Neuron (in vitro differentiated cells): Measurements from ENCODE around the gene SIRT7.

ENCODE experiments used
- H2AFZ ChIP-seq: one replicate; pipeline ENCODE4 v1.6.1; 2013; ENCODE audit warnings: low read depth, mild to moderate bottlenecking, inconsistent platforms, low read length, moderate library complexity
- H3K27me3 ChIP-seq: one replicate; pipeline ENCODE4 v1.6.1; 2013; ENCODE audit warnings: low read length; ENCODE audit not compliant: insufficient read depth
- H3K36me3 ChIP-seq: one replicate; pipeline ENCODE4 v1.6.1; 2013; ENCODE audit warnings: low read length; ENCODE audit not compliant: insufficient read depth
- H3K4me1 ChIP-seq: one replicate; pipeline ENCODE4 v1.6.1; 2013; ENCODE audit warnings: low read length; ENCODE audit not compliant: insufficient read depth
- H3K4me3 ChIP-seq: 2 replicates; pipeline ENCODE4 v1.5.1; 2013; ENCODE audit warnings: mild to moderate bottlenecking, low read length, moderate library complexity
- H3K9me3 ChIP-seq: one replicate; pipeline ENCODE4 v1.6.1; 2013; ENCODE audit warnings: low read length

The SIRT7 gene

DNA sequence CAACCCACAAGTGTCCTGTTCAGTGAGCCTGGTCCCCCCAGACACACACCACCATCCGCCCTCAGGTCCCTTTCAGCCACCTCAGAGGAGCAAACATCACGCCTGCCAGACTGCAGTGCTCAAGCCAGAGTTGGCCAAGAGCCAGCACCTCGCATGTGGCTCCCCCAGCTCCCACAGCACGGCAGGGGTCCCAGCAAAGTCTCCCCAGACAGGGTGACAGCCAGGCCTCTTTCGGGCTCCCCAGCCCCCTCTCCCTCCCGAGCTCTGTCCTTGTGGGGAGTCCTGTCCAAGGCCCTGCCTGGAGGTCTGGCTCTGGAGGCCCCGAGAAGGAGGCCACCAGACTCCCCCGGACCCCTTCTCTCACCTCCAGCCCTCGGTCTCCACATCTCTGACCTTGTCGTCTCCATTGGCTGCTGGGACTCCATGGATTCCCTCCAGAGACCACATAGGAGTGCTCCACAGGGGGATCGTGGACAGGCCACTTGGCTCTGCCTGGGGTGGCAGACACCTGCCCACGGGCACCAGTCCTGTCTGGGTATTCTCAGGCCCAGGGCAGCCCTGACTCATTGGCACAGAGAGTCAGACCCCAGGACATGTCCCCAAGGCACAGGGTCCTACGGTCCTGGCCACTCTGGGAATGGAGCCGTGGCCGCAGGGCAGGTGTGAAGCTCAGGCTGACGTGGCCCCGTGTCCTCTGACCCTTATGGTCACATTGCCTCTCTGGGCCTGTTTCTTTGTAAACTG lies 30.8 kb upstream of the SIRT7 start:
- no peak overlapping the region for H3K4me3 ChIP-seq
- no peaks in the 10 kb centered on the region for H3K27me3 ChIP-seq
- no peaks in the 10 kb centered on the region for H3K36me3 ChIP-seq
- H3K9me3 ChIP-seq: no peaks in the 10 kb centered on the region
- no peak overlapping the region for H2AFZ ChIP-seq
- H3K4me1 ChIP-seq: no peaks in the 10 kb centered on the region

DNA sequence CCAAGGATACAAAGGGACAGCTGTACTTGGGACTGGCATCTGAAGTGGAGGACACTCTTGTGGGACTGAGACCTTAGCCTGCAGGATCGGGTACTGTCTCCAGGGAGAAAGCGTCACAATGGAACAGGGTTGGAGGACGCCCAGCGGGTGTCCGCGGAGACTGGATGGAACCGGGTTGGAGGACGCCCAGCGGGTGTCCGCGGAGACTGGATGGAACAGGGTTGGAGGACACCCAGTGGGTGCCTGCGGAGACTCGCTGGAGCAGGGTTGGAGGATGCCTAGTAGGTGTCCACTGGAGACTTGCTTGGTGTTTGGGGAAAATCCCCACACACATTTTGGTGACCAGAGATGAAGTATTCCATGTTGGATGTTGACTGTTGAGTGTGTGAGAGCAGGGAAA lies 29.2 kb upstream of the SIRT7 start, which contains the start of gene MYADML2:
Gene MYADML2, minus strand, starts transcription at position 45 of the 400 bp plus-strand sequence. CDS start 5,492 bp downstream, outside the sequence.
- Histone ChIP-seq H3K9me3 (no peaks in the 10 kb centered on the region), H3K4me1 (peaks cover 1% of the 10 kb centered on the region)

DNA sequence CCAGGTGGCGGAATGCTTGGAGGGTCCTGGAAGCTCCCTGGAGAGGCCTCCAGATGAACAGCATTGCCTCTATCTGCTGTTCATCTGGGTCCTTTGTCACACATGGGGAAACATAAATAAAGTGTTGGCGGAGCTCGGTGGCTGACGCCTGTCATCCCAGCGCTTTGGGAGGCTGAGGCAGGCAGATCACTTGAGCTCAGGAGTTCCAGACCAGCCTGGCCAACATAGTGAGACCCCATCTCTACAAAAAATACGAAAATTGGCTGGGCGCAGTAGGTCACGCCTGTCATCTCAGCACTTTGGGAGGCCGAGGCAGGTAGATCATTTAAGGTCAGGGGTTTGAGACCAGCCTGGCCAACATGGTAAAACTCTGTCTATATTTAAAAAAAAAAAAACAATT lies 26.9 kb upstream of the SIRT7 start:
- Histone ChIP-seq H3K9me3 (no peaks in the 10 kb centered on the region), H2AFZ (no peak overlapping the region), H3K36me3 (no peaks in the 10 kb centered on the region), H3K27me3 (no peaks in the 10 kb centered on the region), H3K4me3 (no peak overlapping the region), H3K4me1 (peaks cover 12% of the 10 kb centered on the region)

More for the DNA sequence above, 29.2 kb upstream of the SIRT7 start, which contains the start of gene MYADML2:
- H2AFZ ChIP-seq: no peak within 1 kb of the TSS
- H3K4me3 ChIP-seq: no peak within 1 kb of the TSS
- no peaks in the 10 kb centered on the region for H3K27me3 ChIP-seq
- no peaks in the 10 kb centered on the region for H3K36me3 ChIP-seq

DNA sequence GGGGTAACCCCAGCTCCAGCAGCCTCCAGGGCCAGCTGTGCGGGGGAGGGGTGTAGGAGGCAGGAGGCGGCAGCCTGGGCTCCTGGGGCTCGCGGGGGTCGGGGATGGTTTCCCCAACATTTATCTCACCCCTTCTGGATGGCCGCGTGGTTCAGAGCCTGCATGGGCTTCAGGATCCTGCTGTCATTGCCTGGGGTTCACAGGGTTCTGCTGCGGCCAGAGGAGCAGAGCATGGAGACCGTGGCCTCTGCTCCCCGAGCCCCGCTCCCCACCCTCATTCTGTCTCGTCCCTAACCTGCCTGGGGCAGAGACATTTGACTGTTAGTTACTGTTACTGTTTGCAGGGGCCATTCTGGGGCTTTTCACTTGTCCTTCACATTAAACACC lies 24.2 kb upstream of the SIRT7 start:
- H3K4me3 ChIP-seq: no peak overlapping the region
- no peaks in the 10 kb centered on the region for H3K9me3 ChIP-seq
- H3K36me3 ChIP-seq: no peaks in the 10 kb centered on the region
- H3K4me1 ChIP-seq: peaks cover 14% of the 10 kb centered on the region
- H2AFZ ChIP-seq: no peak overlapping the region
- no peaks in the 10 kb centered on the region for H3K27me3 ChIP-seq

DNA sequence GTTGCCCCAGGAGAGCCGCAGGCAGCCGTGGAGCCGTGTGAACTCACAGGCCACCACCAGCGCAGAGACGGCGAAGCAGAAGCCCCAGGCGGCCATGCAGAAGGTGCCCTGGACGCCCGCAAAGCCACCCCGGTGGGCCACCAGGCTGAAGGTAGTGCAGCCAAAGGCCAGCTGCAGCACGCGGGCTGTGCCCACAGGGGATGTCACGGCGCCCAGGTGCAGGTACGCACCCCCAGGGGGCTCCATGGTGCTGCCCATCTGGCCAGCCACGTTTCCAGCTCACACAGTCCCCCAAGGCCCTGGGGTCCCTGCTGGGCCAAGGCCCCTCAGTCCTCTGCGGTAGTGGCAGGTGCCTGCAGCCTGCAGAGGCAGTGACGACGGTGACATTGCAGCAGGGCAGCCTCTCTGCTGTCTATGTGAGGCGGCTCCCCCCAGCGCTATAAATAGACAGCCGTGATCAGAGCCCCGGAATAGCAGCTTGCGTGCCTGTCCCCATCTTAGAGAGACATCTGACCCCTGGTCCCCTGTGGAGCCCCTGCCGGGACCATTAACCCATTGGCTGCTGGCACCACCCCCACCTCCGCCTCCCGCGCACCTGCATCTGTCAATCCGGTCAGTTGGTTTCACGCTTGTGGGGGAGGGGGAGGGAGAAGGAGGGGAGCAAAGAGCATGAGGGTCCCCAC lies 23.6 kb upstream of the SIRT7 start:
- Histone ChIP-seq H3K4me3 (no peak overlapping the region), H3K27me3 (no peaks in the 10 kb centered on the region), H3K4me1 (peaks cover 17% of the 10 kb centered on the region), H2AFZ (no peak overlapping the region), H3K36me3 (no peaks in the 10 kb centered on the region), H3K9me3 (no peaks in the 10 kb centered on the region)

DNA sequence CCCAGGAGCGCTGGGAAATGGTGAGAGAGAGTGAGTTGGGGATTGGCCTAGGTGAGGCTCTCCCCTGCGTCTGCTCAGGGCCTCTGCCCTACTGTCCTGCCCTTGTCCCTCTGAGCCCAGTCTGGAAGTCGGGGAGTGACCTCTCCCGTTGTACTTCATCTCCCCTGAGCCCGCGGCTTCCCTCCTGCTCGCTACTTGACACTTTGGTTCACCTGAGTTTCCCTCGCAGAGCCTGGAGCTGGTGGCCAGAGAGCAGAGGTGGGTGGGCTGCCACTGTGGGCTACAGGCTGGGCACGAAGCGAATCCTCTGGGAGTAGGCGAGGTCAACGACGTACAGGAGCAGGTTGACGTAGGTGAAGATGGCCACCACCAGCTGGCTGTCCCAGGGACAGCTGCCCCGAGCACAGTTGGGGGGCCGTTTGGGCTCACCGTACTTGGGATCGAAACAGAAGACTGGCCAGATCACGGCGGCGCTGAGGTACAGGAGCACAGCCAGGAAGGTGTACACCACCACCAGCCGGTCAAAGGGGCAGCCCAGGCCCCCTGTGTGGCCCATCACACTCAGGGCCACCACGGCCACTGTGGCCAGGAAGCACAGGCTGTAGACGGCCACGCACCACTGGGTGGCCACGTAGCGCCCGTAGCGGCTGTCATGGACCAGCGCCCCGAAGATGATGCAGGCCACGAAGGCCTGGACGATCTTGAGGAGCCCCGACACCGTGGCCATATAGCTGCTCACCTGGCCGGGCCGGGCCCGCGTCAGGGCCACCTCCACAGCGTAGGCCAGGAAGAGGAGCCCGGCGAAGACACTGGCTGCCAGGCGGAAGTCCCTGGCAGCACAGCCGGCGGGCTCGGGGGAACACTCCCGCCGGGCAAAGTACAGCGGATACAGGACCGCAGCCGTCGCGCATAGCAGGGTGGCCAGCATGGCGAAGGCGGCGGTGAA lies 22.8 kb upstream of the SIRT7 start:
- Histone ChIP-seq H2AFZ (no peak overlapping the region), H3K4me1 (peaks cover 20% of the 10 kb centered on the region), H3K9me3 (no peaks in the 10 kb centered on the region), H3K36me3 (no peaks in the 10 kb centered on the region), H3K4me3 (no peak overlapping the region), H3K27me3 (no peaks in the 10 kb centered on the region)

DNA sequence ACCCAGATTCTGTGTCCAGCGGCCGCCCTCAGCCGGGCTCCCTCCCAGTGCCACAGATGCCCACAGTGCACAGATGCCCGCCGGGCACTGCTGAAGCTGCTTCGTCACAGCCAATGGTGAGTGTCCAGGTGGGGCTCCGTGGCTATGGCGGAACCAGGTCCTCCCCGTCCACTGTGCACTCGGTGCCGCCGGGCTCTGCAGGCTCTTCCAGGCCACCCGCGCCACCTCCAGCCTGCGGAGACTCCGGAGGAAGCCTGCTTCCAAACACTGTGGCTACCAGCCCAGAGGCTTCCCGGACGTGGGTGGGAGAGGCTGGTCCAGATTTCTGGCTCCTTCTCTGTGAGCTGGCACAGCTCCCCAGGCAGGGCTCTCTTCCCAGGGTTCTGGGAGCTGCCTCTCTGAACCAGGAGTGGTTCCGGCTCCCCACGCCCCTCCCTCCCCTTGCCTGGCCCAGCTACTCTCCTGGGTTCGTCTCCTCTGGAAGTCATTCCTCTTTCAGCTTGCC lies 22.0 kb upstream of the SIRT7 start:
- Histone ChIP-seq H3K4me3 (no peak overlapping the region), H3K9me3 (no peaks in the 10 kb centered on the region), H3K36me3 (no peaks in the 10 kb centered on the region), H2AFZ (no peak overlapping the region), H3K27me3 (no peaks in the 10 kb centered on the region), H3K4me1 (peaks cover 20% of the 10 kb centered on the region)

DNA sequence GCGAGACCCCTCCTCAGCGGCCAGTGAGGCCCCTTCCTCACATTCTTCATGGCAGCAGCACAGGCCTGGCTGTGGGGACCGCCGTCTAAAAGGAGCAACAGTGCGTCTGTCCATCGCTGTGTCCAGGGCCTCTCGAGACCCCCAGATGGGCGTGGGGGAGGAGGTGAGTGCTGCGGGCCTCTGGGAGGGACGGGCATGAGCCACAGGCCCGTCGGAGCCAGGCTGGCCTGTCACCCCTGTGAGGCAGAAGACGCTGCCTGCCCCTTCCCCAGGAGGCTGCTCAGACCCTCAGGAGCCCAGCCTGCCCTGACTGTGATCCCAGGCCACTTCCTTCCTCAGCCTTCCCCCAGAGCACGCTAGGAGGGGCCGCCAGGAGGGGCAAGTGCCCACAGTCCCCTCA lies 21.2 kb upstream of the SIRT7 start:
- Histone ChIP-seq H3K27me3 (no peaks in the 10 kb centered on the region), H3K36me3 (no peaks in the 10 kb centered on the region), H3K9me3 (no peaks in the 10 kb centered on the region), H3K4me3 (no peak overlapping the region), H3K4me1 (peaks cover 20% of the 10 kb centered on the region), H2AFZ (no peak overlapping the region)

DNA sequence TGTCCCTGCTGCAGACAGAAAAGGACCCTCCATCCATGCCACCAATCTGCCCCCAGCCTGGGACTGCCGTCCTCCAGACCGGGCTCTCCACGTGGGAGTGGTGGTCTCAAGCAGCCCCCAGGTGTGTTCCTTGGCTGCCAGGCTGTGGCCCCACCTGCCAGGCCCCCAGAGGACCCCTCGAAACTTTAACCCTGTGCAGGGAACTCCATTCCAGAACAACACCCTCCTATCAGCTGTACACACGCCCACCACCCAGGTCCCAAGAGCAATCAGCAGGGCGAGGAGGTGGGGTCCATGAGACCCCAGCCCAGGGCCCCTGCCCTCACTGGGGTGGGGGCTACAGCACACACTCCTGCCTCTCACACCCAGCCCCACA lies 17.7 kb upstream of the SIRT7 start:
- Histone ChIP-seq H3K27me3 (no peaks in the 10 kb centered on the region), H3K36me3 (peaks cover 3% of the 10 kb centered on the region), H3K4me3 (no peak overlapping the region), H2AFZ (no peak overlapping the region), H3K9me3 (no peaks in the 10 kb centered on the region), H3K4me1 (peaks cover 9% of the 10 kb centered on the region)

GRCh38 chr17:81934850-81935708 lies 17.1 kb upstream of the SIRT7 start:
- peaks cover 9% of the 10 kb centered on the region for H3K4me1 ChIP-seq
- no peak overlapping the region for H3K4me3 ChIP-seq
- H2AFZ ChIP-seq: no peak overlapping the region
- H3K36me3 ChIP-seq: peaks cover 3% of the 10 kb centered on the region
- no peaks in the 10 kb centered on the region for H3K9me3 ChIP-seq
- no peaks in the 10 kb centered on the region for H3K27me3 ChIP-seq

GRCh38 chr17:81934098-81934757 lies 16.3 kb upstream of the SIRT7 start:
- Histone ChIP-seq H3K36me3 (peaks cover 3% of the 10 kb centered on the region), H2AFZ (no peak overlapping the region), H3K27me3 (no peaks in the 10 kb centered on the region), H3K9me3 (no peaks in the 10 kb centered on the region), H3K4me3 (no peak overlapping the region), H3K4me1 (peaks cover 7% of the 10 kb centered on the region)
